IMR-90 (cell line): ENCODE results near the gene ATP6AP1. TPM values are rescaled to one million over a fixed set of nuclear protein-coding genes. Genes with fewer than 3 reads are reported as not detected.

Experiments
- ATAC-seq: fragments of 200-7000 bp; cut with Tn5 transposase; 2 replicates; pipeline ENCODE4 v1.9.1; 2020; ENCODE audit warnings: low read depth, mild to moderate bottlenecking, moderate library complexity
- BruUV-seq: library from RNA; stranded (reverse); fragments of 400-500 nt; replicated peaks from 2 replicates; lab custom pipeline; 2021; lab: Mats Ljungman, UMichigan
- CTCF ChIA-PET: fragments of 300-600 bp; formaldehyde crosslinking; extraction: SDS; loops from one replicate; lab custom pipeline; 2021; ENCODE audit warnings: antibody characterized with exemption; lab: Yijun Ruan, JAX
- POLR2A ChIA-PET: fragments of 300-600 bp; sonication (Branson Sonifier 250); formaldehyde crosslinking; loops from one replicate; lab custom pipeline; 2022; ENCODE audit warnings: antibody characterized with exemption; ENCODE audit not compliant: unreplicated experiment; lab: Charles Lee
- DNase-seq: peaks from one replicate; pipeline ENCODE4 v3.0.0; 2013
- H2AFZ ChIP-seq: replicated peaks from 2 replicates; pipeline ENCODE3; 2013; ENCODE audit warnings: low read length, mild to moderate bottlenecking; ENCODE audit not compliant: poor library complexity
- H2AK5ac ChIP-seq: 2 replicates; pipeline ENCODE4 v1.6.1; 2013; ENCODE audit warnings: low read depth, low read length, inconsistent platforms
- H2AK9ac ChIP-seq: replicated peaks from 2 replicates; pipeline ENCODE3; 2013; ENCODE audit warnings: mild to moderate bottlenecking, low read depth, low read length, moderate library complexity; ENCODE audit not compliant: poor library complexity
- H2BK120ac ChIP-seq: 2 replicates; pipeline ENCODE4 v1.6.1; 2013; ENCODE audit warnings: low read depth, low read length, inconsistent platforms
- H2BK15ac ChIP-seq: 3 replicates; pipeline ENCODE4 v1.6.1; 2013; ENCODE audit warnings: low read depth, low read length, inconsistent platforms
- H2BK20ac ChIP-seq: 2 replicates; pipeline ENCODE4 v1.6.1; 2013; ENCODE audit warnings: low read depth, mild to moderate bottlenecking, inconsistent platforms, low read length, moderate library complexity
- H2BK5ac ChIP-seq: 2 replicates; pipeline ENCODE4 v1.6.1; 2013; ENCODE audit warnings: mild to moderate bottlenecking, low read depth, low read length, inconsistent platforms; ENCODE audit not compliant: poor library complexity, severe bottlenecking
- H3K14ac ChIP-seq: replicated peaks from 2 replicates; pipeline ENCODE4 v1.6.1; 2013; ENCODE audit warnings: low read depth, low read length, inconsistent platforms
- H3K18ac ChIP-seq: 2 replicates; pipeline ENCODE4 v1.6.1; 2013; ENCODE audit warnings: low read depth, low read length, control low read depth
- H3K23ac ChIP-seq: 2 replicates; pipeline ENCODE4 v1.6.1; 2013; ENCODE audit warnings: low read depth, low read length, inconsistent platforms
- H3K27ac ChIP-seq: 2 replicates; pipeline ENCODE4 v1.5.1; 2013; ENCODE audit warnings: mild to moderate bottlenecking, control low read depth, low read length; ENCODE audit not compliant: insufficient read depth
- H3K27me3 ChIP-seq: 2 replicates; pipeline ENCODE4 v1.6.1; 2013; ENCODE audit warnings: low read length; ENCODE audit not compliant: control insufficient read depth, insufficient read depth
- H3K36me3 ChIP-seq: 2 replicates; pipeline ENCODE4 v1.6.1; 2013; ENCODE audit warnings: low read length, mixed read lengths; ENCODE audit not compliant: control insufficient read depth, insufficient read depth
- H3K4ac ChIP-seq: 2 replicates; pipeline ENCODE4 v1.6.1; 2013; ENCODE audit warnings: low read depth, low read length, inconsistent platforms
- H3K4me1 ChIP-seq: 2 replicates; pipeline ENCODE4 v1.6.1; 2013; ENCODE audit warnings: low read length, mixed read lengths; ENCODE audit not compliant: control insufficient read depth, insufficient read depth
- H3K4me2 ChIP-seq: 2 replicates; pipeline ENCODE4 v1.6.1; 2013; ENCODE audit warnings: low read depth, mild to moderate bottlenecking, control low read depth, low read length, moderate library complexity
- H3K4me3 ChIP-seq: 2 replicates; pipeline ENCODE4 v1.5.1; 2013; ENCODE audit warnings: low read depth, mild to moderate bottlenecking, control low read depth, low read length, moderate library complexity; ENCODE audit not compliant: insufficient read depth
- H3K56ac ChIP-seq: 2 replicates; pipeline ENCODE4 v1.6.1; 2013; ENCODE audit warnings: low read length, inconsistent platforms; ENCODE audit not compliant: insufficient read depth; ENCODE audit errors: extremely low read depth
- H3K79me1 ChIP-seq, 2 experiments: 2 replicates each; pipeline ENCODE4 v1.6.1; 2013; ENCODE audit warnings: low read length in 2 of 2, inconsistent platforms in 1 of 2, low read depth in 1 of 2
- H3K9ac ChIP-seq: 2 replicates; pipeline ENCODE4 v1.6.1; 2013; ENCODE audit warnings: low read depth, low read length, control low read depth
- H3K9me1 ChIP-seq: 2 replicates; pipeline ENCODE4 v1.6.1; 2013; ENCODE audit warnings: low read length, inconsistent platforms; ENCODE audit not compliant: insufficient read depth
- H3K9me3 ChIP-seq: 2 replicates; pipeline ENCODE4 v1.6.1; 2013; ENCODE audit warnings: low read length; ENCODE audit not compliant: control insufficient read depth, insufficient read depth
- H4K20me1 ChIP-seq: 2 replicates; pipeline ENCODE4 v1.6.1; 2013; ENCODE audit warnings: low read length, inconsistent platforms; ENCODE audit not compliant: insufficient read depth
- H4K5ac ChIP-seq: 2 replicates; pipeline ENCODE4 v1.6.1; 2013; ENCODE audit warnings: mild to moderate bottlenecking, low read depth, low read length, control low read depth
- H4K8ac ChIP-seq, 2 experiments: 2 replicates each; pipeline ENCODE4 v1.6.1; 2013; ENCODE audit warnings: low read depth in 2 of 2, low read length in 2 of 2, control low read depth in 1 of 2, inconsistent platforms in 1 of 2
- H4K91ac ChIP-seq: 2 replicates; pipeline ENCODE4 v1.6.1; 2013; ENCODE audit warnings: low read depth, low read length, inconsistent platforms; ENCODE audit not compliant: insufficient read depth
- CHD1 ChIP-seq: IDR thresholded peaks from 2 replicates; pipeline ENCODE4 v1.6.1; 2012; ENCODE audit warnings: low read depth, low read length, improper control_type of control experiment
- MAFK ChIP-seq: IDR thresholded peaks from 2 replicates; pipeline ENCODE4 v1.6.1; 2012; ENCODE audit warnings: low read depth, low read length, improper control_type of control experiment
- MAZ ChIP-seq: IDR thresholded peaks from 2 replicates; pipeline ENCODE4 v1.6.1; 2012; ENCODE audit warnings: low read depth, mild to moderate bottlenecking, low read length, improper control_type of control experiment, moderate library complexity, borderline replicate concordance
- NFE2L2 ChIP-seq: fragments of 150-350 bp; IDR thresholded peaks from 2 replicates; pipeline ENCODE4 v1.6.1; 2016; ENCODE audit warnings: low read depth, mild to moderate bottlenecking, low read length
- WGBS, 2 experiments: methylation state at CpG; one replicate each; pipeline versions ENCODE4 v1.1.5 to v1.1.7; 2013; ENCODE audit warnings: missing lambda C conversion rate in 2 of 2; ENCODE audit not compliant: insufficient read length in 1 of 2; ENCODE audit errors: extremely low coverage in 2 of 2; 5-methylcytosine and 5-hydroxymethylcytosine counted together
- dilution Hi-C: fragments of 300-500 bp; cut with HindIII; formaldehyde crosslinking; loops from one replicate; pipeline ENCODE4 v1.14.3; 2018; ENCODE audit warnings: low sequenced_read_pairs; ENCODE audit not compliant: unreplicated experiment
- in situ Hi-C: fragments of 300-500 bp; cut with MboI; formaldehyde crosslinking; loops from 3 replicates; pipeline ENCODE4 v1.14.3; 2019; ENCODE audit warnings: low sequenced_read_pairs, inconsistent platforms, mixed read lengths
- intact Hi-C: fragments of 100-400 bp; cut with micrococcal nuclease; formaldehyde crosslinking; loops from 2 replicates; pipeline ENCODE4 v1.10.0; 2022
- polyA plus RNA-seq, 3 experiments: library from polyadenylated mRNA; depleted of rRNA; stranded (reverse); fragments of >200 nt; gene quantifications; 2 replicates each; pipeline ENCODE4 v1.2.3, GENCODE V29; 2012; ENCODE audit warnings: low replicate concordance in 1 of 3
- total RNA-seq: library from RNA; depleted of rRNA; stranded (reverse); fragments of >200 nt; gene quantifications from 2 replicates; pipeline ENCODE4 v1.2.3, GENCODE V29; 2012
- TF ChIP-seq, protein P1 (sequence below): fragments of 150-350 bp; IDR thresholded peaks from 2 replicates; pipeline ENCODE4 v1.6.1; 2017; ENCODE audit warnings: mild to moderate bottlenecking, antibody characterized with exemption, low read length, low read depth
- TF ChIP-seq, protein P2 (sequence below): fragments of 150-350 bp; IDR thresholded peaks from 2 replicates; pipeline ENCODE4 v1.6.1; 2016; ENCODE audit warnings: low read depth, mild to moderate bottlenecking, low read length, moderate library complexity, borderline replicate concordance

ATP6AP1 gene
- total and polyA plus RNA-seq, 2 of the 4 experiments (the other 2 are of a cell fraction) = 13.8 to 96.7 TPM

DNA sequence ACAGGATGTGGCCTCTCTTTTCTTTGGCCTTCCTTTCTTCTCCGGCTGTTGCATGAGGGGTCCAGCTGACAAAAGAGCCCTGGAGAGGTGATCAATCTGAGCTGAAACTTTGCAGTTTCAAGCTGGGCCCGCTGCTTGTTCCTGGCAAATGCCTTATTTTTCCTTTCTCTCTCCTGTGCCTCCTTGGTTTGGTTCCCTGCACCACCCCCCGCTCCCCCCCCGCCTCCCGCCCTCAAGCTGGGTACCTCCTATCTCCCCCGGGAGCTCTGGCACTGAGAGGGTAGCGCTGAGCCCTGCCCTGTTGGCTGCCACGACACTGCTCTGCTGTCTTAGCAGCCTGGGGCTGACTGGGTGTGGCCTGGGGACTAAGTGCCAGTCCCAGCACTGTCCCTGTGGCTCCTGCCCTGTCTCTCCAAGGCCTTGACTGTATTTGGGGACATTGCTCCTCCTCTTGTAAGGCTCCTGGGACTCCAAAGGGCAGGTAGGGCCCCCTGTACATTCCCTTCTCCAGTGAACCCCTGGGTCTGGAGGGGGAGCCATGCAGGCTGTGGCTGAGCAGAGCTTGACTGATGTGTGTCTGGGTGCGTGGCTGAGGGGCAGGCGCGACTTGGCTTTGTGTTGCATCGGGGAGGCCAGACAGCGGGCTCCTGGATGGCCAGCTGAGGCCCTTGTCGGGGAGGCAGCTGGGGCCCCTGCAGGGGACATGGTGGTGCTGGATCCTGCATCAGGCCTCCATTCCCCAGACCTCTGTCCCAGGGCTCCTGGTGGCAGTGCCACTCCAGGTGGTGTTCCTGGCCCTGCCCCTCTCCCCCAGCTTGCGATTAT lies 30.7 kb downstream of the ATP6AP1 start:
- no TSS peak for BruUV-seq
- Histone ChIP-seq H2AK5ac (peak overlapping the region; percentile 18), H3K4me3 (peak overlapping the region; percentile 74), H3K4ac (peak overlapping the region; percentile 91), H3K79me1 (peaks cover 0 to 16% of the 10 kb centered on the region in 2 experiments; a peak in 3 of 4 replicates), H4K5ac (no peak overlapping the region; the same call in 1 of the 2 replicates), H4K20me1 (peaks cover 39% of the 10 kb centered on the region), H3K56ac (peak overlapping the region; percentile 61), H2AK9ac (peak overlapping the region; percentile 96), H2BK120ac (no peak overlapping the region), H3K9me1 (no peaks in the 10 kb centered on the region), H3K9ac (peak overlapping the region; percentile 71), H2BK15ac (no peak overlapping the region), H3K14ac (peak overlapping the region; percentile 91), H2AFZ (peak overlapping the region; percentile 72), H4K8ac (peak overlapping the region in 1 of 2 experiments; percentile 25; a peak in 1 of 4 replicates), H2BK20ac (no peak overlapping the region), H4K91ac (peak overlapping the region; percentile 23; the same call in 1 of the 2 replicates), H3K27me3 (no peaks in the 10 kb centered on the region), H3K4me1 (peaks cover 4% of the 10 kb centered on the region; the same call in 1 of the 2 replicates), H3K27ac (peak overlapping the region; percentile 49), H3K36me3 (peaks cover 33% of the 10 kb centered on the region), H3K23ac (peak overlapping the region; percentile 94), H2BK5ac (peak overlapping the region; percentile 54), H3K9me3 (no peaks in the 10 kb centered on the region; the same call in 1 of the 2 replicates), H3K4me2 (peak overlapping the region; percentile 83), H3K18ac (no peak overlapping the region)
- DNase-seq = no peak
- dilution Hi-C loops = no loop called here
- in situ Hi-C loops = no loop called here
- ChIA-PET CTCF (interaction anchor here (1.9 kb wide), 1 partner anchor 68 kb away, joined by 5 read pairs; no protein-coding TSS in a partner anchor), POLR2A (interaction anchor here (0.6 kb wide), 1 partner anchor 266 kb away, joined by 6 read pairs; no protein-coding TSS in a partner anchor)
- peak; percentile 37 for ATAC-seq
- TF ChIP-seq CHD1 = no peak
- TF ChIP-seq NFE2L2 = no peak
- no peak for TF ChIP-seq MAZ
- TF ChIP-seq MAFK = no peak
- TF ChIP-seq, protein P1, sequence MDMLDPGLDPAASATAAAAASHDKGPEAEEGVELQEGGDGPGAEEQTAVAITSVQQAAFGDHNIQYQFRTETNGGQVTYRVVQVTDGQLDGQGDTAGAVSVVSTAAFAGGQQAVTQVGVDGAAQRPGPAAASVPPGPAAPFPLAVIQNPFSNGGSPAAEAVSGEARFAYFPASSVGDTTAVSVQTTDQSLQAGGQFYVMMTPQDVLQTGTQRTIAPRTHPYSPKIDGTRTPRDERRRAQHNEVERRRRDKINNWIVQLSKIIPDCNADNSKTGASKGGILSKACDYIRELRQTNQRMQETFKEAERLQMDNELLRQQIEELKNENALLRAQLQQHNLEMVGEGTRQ = no peak
- TF ChIP-seq, protein P2, sequence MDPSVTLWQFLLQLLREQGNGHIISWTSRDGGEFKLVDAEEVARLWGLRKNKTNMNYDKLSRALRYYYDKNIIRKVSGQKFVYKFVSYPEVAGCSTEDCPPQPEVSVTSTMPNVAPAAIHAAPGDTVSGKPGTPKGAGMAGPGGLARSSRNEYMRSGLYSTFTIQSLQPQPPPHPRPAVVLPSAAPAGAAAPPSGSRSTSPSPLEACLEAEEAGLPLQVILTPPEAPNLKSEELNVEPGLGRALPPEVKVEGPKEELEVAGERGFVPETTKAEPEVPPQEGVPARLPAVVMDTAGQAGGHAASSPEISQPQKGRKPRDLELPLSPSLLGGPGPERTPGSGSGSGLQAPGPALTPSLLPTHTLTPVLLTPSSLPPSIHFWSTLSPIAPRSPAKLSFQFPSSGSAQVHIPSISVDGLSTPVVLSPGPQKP = no peak
- whole genome bisulfite sequencing, 2 experiments = 60% methylated on average over 1 of the region's 15 CpGs; no CpG with 5 or more reads in 1 of the 2 experiments
- intact Hi-C loops = no loop called here
